ENCODE data around the gene HMGN4. TPM values are rescaled to one million over a fixed set of nuclear protein-coding genes. Genes with fewer than 3 reads are reported as not detected.
A peak's percentile ranks its signal among the peaks of the same experiment; 100 is the strongest.

HMGN4 gene
- total RNA-seq, 1 donor: 62.2 TPM

DNA sequence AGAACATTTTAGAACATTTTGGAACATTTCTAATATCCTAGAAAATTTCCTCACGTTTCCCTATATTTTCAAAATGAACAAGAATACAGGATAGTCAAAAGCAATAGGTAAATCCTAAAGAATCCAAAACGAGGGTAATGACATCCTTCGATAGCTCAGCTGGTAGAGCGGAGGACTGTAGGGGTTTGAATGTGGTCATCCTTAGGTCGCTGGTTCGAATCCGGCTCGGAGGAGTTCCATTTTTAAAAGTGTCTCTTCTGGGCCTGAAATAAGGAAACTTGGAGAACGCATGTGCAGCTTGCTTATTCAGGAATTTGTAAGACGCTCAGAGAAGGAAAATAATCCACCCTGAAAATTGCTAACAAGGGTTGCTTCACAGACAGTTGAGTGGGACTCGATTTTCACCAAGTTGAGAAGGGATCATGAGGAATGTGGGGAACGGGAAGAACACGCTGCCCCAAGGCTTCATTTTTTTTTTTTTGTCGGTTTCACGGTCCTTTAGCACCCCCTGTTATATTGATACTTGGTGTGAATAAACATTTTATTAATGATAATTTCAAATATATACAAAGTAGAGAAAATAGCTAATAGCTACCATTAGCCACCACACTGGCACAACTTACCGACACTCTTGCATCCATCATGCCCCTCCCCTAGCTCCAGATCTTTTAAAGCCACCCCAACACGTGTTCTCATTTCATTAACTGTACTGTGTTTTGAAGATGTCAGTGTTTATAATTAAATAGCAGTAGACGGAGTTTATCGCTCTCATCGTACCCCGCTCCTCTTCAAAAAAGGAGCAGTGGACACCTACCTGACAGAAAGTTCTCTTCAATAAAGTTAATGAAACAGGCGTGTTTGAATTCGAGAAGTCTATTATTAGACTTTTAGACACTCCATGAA lies 56.8 kb downstream of the HMGN4 start:
- peaks cover 18% of the 10 kb centered on the region for H3K36me3 ChIP-seq (ENCODE audit: insufficient read depth, low read length)
- H3K27ac ChIP-seq (ENCODE audit: low read depth, low read length): peak overlapping the region; percentile 87
- peak overlapping the region; percentile 93 for H2AFZ ChIP-seq (ENCODE audit: low read length)
- peak overlapping the region; percentile 95 for H3K4me2 ChIP-seq (ENCODE audit: insufficient read depth, low read length)
- H3K9me3 ChIP-seq (ENCODE audit: low read depth, low read length): no peaks in the 10 kb centered on the region
- peaks cover 15% of the 10 kb centered on the region for H3K4me1 ChIP-seq (ENCODE audit: insufficient read depth, low read length)
- DNase-seq (ENCODE audit: insufficient read length, low spot score, missing footprints): peak; percentile 80
- H3K27me3 ChIP-seq (ENCODE audit: insufficient read depth, low read length): peaks cover 18% of the 10 kb centered on the region
- H3K4me3 ChIP-seq (ENCODE audit: insufficient read depth, low read length): peak overlapping the region; percentile 99
- H3K79me2 ChIP-seq (ENCODE audit: insufficient read depth, low read length): peaks cover 21% of the 10 kb centered on the region
- peaks cover 3% of the 10 kb centered on the region for H4K20me1 ChIP-seq (ENCODE audit: insufficient read depth, low read length)
- TF ChIP-seq, protein P1, sequence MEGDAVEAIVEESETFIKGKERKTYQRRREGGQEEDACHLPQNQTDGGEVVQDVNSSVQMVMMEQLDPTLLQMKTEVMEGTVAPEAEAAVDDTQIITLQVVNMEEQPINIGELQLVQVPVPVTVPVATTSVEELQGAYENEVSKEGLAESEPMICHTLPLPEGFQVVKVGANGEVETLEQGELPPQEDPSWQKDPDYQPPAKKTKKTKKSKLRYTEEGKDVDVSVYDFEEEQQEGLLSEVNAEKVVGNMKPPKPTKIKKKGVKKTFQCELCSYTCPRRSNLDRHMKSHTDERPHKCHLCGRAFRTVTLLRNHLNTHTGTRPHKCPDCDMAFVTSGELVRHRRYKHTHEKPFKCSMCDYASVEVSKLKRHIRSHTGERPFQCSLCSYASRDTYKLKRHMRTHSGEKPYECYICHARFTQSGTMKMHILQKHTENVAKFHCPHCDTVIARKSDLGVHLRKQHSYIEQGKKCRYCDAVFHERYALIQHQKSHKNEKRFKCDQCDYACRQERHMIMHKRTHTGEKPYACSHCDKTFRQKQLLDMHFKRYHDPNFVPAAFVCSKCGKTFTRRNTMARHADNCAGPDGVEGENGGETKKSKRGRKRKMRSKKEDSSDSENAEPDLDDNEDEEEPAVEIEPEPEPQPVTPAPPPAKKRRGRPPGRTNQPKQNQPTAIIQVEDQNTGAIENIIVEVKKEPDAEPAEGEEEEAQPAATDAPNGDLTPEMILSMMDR (IDR thresholded peaks at IDR 0.05; ENCODE audit: extremely low read depth, low read depth, low read length): no peak

DNA sequence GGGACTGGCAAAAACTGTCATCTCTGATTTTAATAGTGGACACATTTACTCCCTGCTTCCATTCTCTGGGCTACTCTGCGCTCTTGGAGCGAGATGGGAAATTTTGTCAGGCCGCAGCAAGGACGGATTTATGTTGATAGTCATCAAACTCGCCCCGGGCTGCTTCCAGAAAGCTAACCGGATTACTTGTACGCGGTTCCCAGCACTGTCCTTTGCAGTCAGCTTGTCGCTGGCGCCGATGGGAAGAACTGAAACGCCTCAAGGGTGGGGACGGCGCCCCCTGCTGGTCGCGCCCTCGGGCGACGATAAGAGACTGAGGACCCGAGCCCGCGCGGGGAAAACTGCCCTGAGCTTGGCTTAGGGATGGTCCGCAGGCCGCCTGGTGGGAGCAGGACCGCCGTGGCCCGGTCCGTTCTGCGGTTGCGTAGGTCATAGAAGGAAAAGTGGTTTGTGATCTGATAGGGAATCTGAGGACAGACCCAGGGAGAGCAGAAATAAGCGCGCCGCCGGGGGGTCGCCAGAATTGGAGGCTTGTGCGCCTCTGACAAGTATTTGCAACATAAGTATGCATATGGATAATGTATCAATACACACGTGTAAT lies 57.6 kb downstream of the HMGN4 start:
- TF ChIP-seq, protein P1 (IDR thresholded peaks at IDR 0.05; ENCODE audit: extremely low read depth, low read depth, low read length): peak; percentile 87
- H3K4me1 ChIP-seq (ENCODE audit: insufficient read depth, low read length): peaks cover 15% of the 10 kb centered on the region
- H3K79me2 ChIP-seq (ENCODE audit: insufficient read depth, low read length): peaks cover 21% of the 10 kb centered on the region
- no peaks in the 10 kb centered on the region for H3K9me3 ChIP-seq (ENCODE audit: low read depth, low read length)
- peaks cover 17% of the 10 kb centered on the region for H3K27me3 ChIP-seq (ENCODE audit: insufficient read depth, low read length)
- H4K20me1 ChIP-seq (ENCODE audit: insufficient read depth, low read length): peaks cover 3% of the 10 kb centered on the region
- peak overlapping the region; percentile 93 for H2AFZ ChIP-seq (ENCODE audit: low read length)
- peak overlapping the region; percentile 99 for H3K4me3 ChIP-seq (ENCODE audit: insufficient read depth, low read length)
- peak; percentile 71 for DNase-seq (ENCODE audit: insufficient read length, low spot score, missing footprints)
- peak overlapping the region; percentile 87 for H3K27ac ChIP-seq (ENCODE audit: low read depth, low read length)
- peaks cover 18% of the 10 kb centered on the region for H3K36me3 ChIP-seq (ENCODE audit: insufficient read depth, low read length)
- H3K4me2 ChIP-seq (ENCODE audit: insufficient read depth, low read length): peak overlapping the region; percentile 95

Small RNA genes within 50 kb of the gene (small RNA-seq; reads per million reads assigned to genes)
- not detected for gene RNU6-502P

Other genes starting within 250 kb of the HMGN4 start
- 24.2 and 25.0 TPM in 2 replicates for gene BTN3A2, start 173.2 kb upstream of the HMGN4 start, total RNA-seq
- gene BTN2A2, start 155.3 kb upstream of the HMGN4 start, total RNA-seq: 16.3 and 17.4 TPM in 2 replicates
- 25.3 and 26.2 TPM in 2 replicates for gene BTN3A1, start 136.1 kb upstream of the HMGN4 start, total RNA-seq
- 21.5 and 21.7 TPM in 2 replicates for gene BTN3A3, start 97.9 kb upstream of the HMGN4 start, total RNA-seq
- gene BTN2A1, start 80.4 kb upstream of the HMGN4 start, total RNA-seq: 10.5 and 11.5 TPM in 2 replicates
- gene BTN1A1, start 38.1 kb upstream of the HMGN4 start, total RNA-seq: under 0.01 TPM in 2 replicates
- 11.2 and 11.6 TPM in 2 replicates for gene ABT1, start 58.6 kb downstream of the HMGN4 start, total RNA-seq
- 21.7 and 22.7 TPM in 2 replicates for gene ZNF322, start 121.4 kb downstream of the HMGN4 start, total RNA-seq

Measured in osteoblast (primary cell).